ENCODE measurements around the gene ADIRF. TPM values are rescaled to one million over a fixed set of nuclear protein-coding genes. Genes with fewer than 3 reads are reported as not detected.
"Not testable (repeated sequence)": the region's sequence is repeated elsewhere in the genome, so short reads cannot be mapped to it uniquely, and the experiment has no call there.

The ADIRF gene
- polyA plus RNA-seq, 1 donor, result 11.4 TPM

GRCh38 chr10:86969421-86970041 is 1.2 kb downstream of the ADIRF start:
- no peak overlapping the region for H3K4me3 ChIP-seq (ENCODE audit: low read length)
- no CpG with 5 or more reads among the region's 8 CpGs for WGBS (ENCODE audit: insufficient coverage, low lambda C conversion rate)

GRCh38 chr10:86970162-86970981 is 2.1 kb downstream of the ADIRF start:
- H3K27me3 ChIP-seq (ENCODE audit: control insufficient read depth, insufficient read depth, low read length), result peaks cover 30% of the 10 kb centered on the region
- peaks cover 49% of the 10 kb centered on the region for H3K4me1 ChIP-seq (ENCODE audit: control insufficient read depth, insufficient read depth, low read length)
- no peak for DNase-seq
- H3K36me3 ChIP-seq (ENCODE audit: control insufficient read depth, insufficient read depth, low read length), result no peaks in the 10 kb centered on the region
- H3K27ac ChIP-seq (ENCODE audit: low read length), result peak overlapping the region; percentile 35
- whole genome bisulfite sequencing (ENCODE audit: insufficient coverage, low lambda C conversion rate), result no CpG with 5 or more reads among the region's 30 CpGs
- H3K4me3 ChIP-seq (ENCODE audit: low read length), result peak overlapping the region; percentile 65
- H3K9me3 ChIP-seq (ENCODE audit: control insufficient read depth, low read depth, low read length), result no peaks in the 10 kb centered on the region

More at GRCh38 chr10:86969421-86970041, 1.2 kb downstream of the ADIRF start:
- Histone ChIP-seq H3K27me3 (ENCODE audit: control insufficient read depth, insufficient read depth, low read length) (peaks cover 30% of the 10 kb centered on the region), H3K4me1 (ENCODE audit: control insufficient read depth, insufficient read depth, low read length) (peaks cover 49% of the 10 kb centered on the region), H3K27ac (ENCODE audit: low read length) (no peak overlapping the region), H3K36me3 (ENCODE audit: control insufficient read depth, insufficient read depth, low read length) (no peaks in the 10 kb centered on the region), H3K9me3 (ENCODE audit: control insufficient read depth, low read depth, low read length) (no peaks in the 10 kb centered on the region)
- DNase-seq, result peak in 1 of 2 donors; percentile 37

GRCh38 chr10:86970982-86971231 is 2.6 kb downstream of the ADIRF start:
- Histone ChIP-seq H3K27me3 (ENCODE audit: control insufficient read depth, insufficient read depth, low read length) (peaks cover 30% of the 10 kb centered on the region), H3K4me3 (ENCODE audit: low read length) (peak overlapping the region; percentile 65)

GRCh38 chr10:86971232-86971991 is 3.1 kb downstream of the ADIRF start:
- peaks cover 30% of the 10 kb centered on the region for H3K27me3 ChIP-seq (ENCODE audit: control insufficient read depth, insufficient read depth, low read length)
- no CpG with 5 or more reads among the region's 66 CpGs for WGBS (ENCODE audit: insufficient coverage, low lambda C conversion rate)
- H3K36me3 ChIP-seq (ENCODE audit: control insufficient read depth, insufficient read depth, low read length), result no peaks in the 10 kb centered on the region
- no peaks in the 10 kb centered on the region for H3K9me3 ChIP-seq (ENCODE audit: control insufficient read depth, low read depth, low read length)
- peak overlapping the region; percentile 65 for H3K4me3 ChIP-seq (ENCODE audit: low read length)
- DNase-seq, result peak; percentile 85 to 90
- peaks cover 48% of the 10 kb centered on the region for H3K4me1 ChIP-seq (ENCODE audit: control insufficient read depth, insufficient read depth, low read length)
- H3K27ac ChIP-seq (ENCODE audit: low read length), result peak overlapping the region; percentile 54

More at GRCh38 chr10:86970982-86971231, 2.6 kb downstream of the ADIRF start:
- no CpG with 5 or more reads among the region's 20 CpGs for WGBS (ENCODE audit: insufficient coverage, low lambda C conversion rate)
- Histone ChIP-seq H3K9me3 (ENCODE audit: control insufficient read depth, low read depth, low read length) (no peaks in the 10 kb centered on the region), H3K27ac (ENCODE audit: low read length) (peak overlapping the region; percentile 35), H3K36me3 (ENCODE audit: control insufficient read depth, insufficient read depth, low read length) (no peaks in the 10 kb centered on the region), H3K4me1 (ENCODE audit: control insufficient read depth, insufficient read depth, low read length) (peaks cover 49% of the 10 kb centered on the region)
- no peak for DNase-seq

GRCh38 chr10:86972613-86973380 is 4.5 kb downstream of the ADIRF start:
- H3K36me3 ChIP-seq (ENCODE audit: control insufficient read depth, insufficient read depth, low read length), result no peaks in the 10 kb centered on the region
- no peak for DNase-seq
- no CpG with 5 or more reads among the region's 11 CpGs for WGBS (ENCODE audit: insufficient coverage, low lambda C conversion rate)
- no peak overlapping the region for H3K27ac ChIP-seq (ENCODE audit: low read length)
- peaks cover 30% of the 10 kb centered on the region for H3K27me3 ChIP-seq (ENCODE audit: control insufficient read depth, insufficient read depth, low read length)
- no peaks in the 10 kb centered on the region for H3K9me3 ChIP-seq (ENCODE audit: control insufficient read depth, low read depth, low read length)
- no peak overlapping the region for H3K4me3 ChIP-seq (ENCODE audit: low read length)
- peaks cover 35% of the 10 kb centered on the region for H3K4me1 ChIP-seq (ENCODE audit: control insufficient read depth, insufficient read depth, low read length)

- peaks cover 15% of the 10 kb centered on the region for H3K27me3 ChIP-seq (ENCODE audit: control insufficient read depth, insufficient read depth, low read length)
- no peak overlapping the region for H3K27ac ChIP-seq (ENCODE audit: low read length)
- no peaks in the 10 kb centered on the region for H3K36me3 ChIP-seq (ENCODE audit: control insufficient read depth, insufficient read depth, low read length)
- no peak for DNase-seq
- H3K4me3 ChIP-seq (ENCODE audit: low read length), result no peak overlapping the region
- H3K9me3 ChIP-seq (ENCODE audit: control insufficient read depth, low read depth, low read length), result no peaks in the 10 kb centered on the region
- WGBS (ENCODE audit: insufficient coverage, low lambda C conversion rate), result 92% methylated on average over 2 of the region's 7 CpGs
- H3K4me1 ChIP-seq (ENCODE audit: control insufficient read depth, insufficient read depth, low read length), result peaks cover 18% of the 10 kb centered on the region
These were observed 6.2 kb downstream of the ADIRF start for GRCh38 chr10:86974484-86974883.

GRCh38 chr10:86976362-86977056 is 8.2 kb downstream of the ADIRF start:
- Histone ChIP-seq H3K27ac (ENCODE audit: low read length) (no peak overlapping the region), H3K27me3 (ENCODE audit: control insufficient read depth, insufficient read depth, low read length) (peaks cover 5% of the 10 kb centered on the region), H3K36me3 (ENCODE audit: control insufficient read depth, insufficient read depth, low read length) (no peaks in the 10 kb centered on the region), H3K9me3 (ENCODE audit: control insufficient read depth, low read depth, low read length) (no peaks in the 10 kb centered on the region), H3K4me3 (ENCODE audit: low read length) (no peak overlapping the region), H3K4me1 (ENCODE audit: control insufficient read depth, insufficient read depth, low read length) (peaks cover 9% of the 10 kb centered on the region)
- WGBS (ENCODE audit: insufficient coverage, low lambda C conversion rate), result no CpG with 5 or more reads among the region's 5 CpGs
- no peak for DNase-seq

- DNase-seq; H3K27me3 ChIP-seq (ENCODE audit: control insufficient read depth, insufficient read depth, low read length); H3K9me3 ChIP-seq (ENCODE audit: control insufficient read depth, low read depth, low read length); H3K4me1 ChIP-seq (ENCODE audit: control insufficient read depth, insufficient read depth, low read length); H3K36me3 ChIP-seq (ENCODE audit: control insufficient read depth, insufficient read depth, low read length); H3K27ac ChIP-seq (ENCODE audit: low read length); H3K4me3 ChIP-seq (ENCODE audit: low read length): not testable (repeated sequence)
- WGBS (ENCODE audit: insufficient coverage, low lambda C conversion rate), result 100% methylated on average over 1 of the region's 3 CpGs
These were observed 10.2 kb downstream of the ADIRF start for GRCh38 chr10:86978457-86978856.

GRCh38 chr10:86979296-86979818 is 11.1 kb downstream of the ADIRF start:
- Histone ChIP-seq H3K9me3 (ENCODE audit: control insufficient read depth, low read depth, low read length) (no peaks in the 10 kb centered on the region), H3K4me1 (ENCODE audit: control insufficient read depth, insufficient read depth, low read length) (peaks cover 4% of the 10 kb centered on the region), H3K4me3 (ENCODE audit: low read length) (no peak overlapping the region), H3K27ac (ENCODE audit: low read length) (no peak overlapping the region), H3K36me3 (ENCODE audit: control insufficient read depth, insufficient read depth, low read length) (no peaks in the 10 kb centered on the region), H3K27me3 (ENCODE audit: control insufficient read depth, insufficient read depth, low read length) (no peaks in the 10 kb centered on the region)
- no peak for DNase-seq
- no CpG with 5 or more reads among the region's 4 CpGs for WGBS (ENCODE audit: insufficient coverage, low lambda C conversion rate)
